IMR-90 (cell line): Measurements from ENCODE around the gene KCTD16. TPM values are rescaled to one million over a fixed set of nuclear protein-coding genes. Genes with fewer than 3 reads are reported as not detected.

ENCODE experiments used
- ATAC-seq: fragments of 200-7000 bp; cut with Tn5 transposase; 2 replicates; pipeline ENCODE4 v1.9.1; 2020; ENCODE audit warnings: low read depth, mild to moderate bottlenecking, moderate library complexity
- BruUV-seq: library from RNA; stranded (reverse); fragments of 400-500 nt; replicated peaks from 2 replicates; lab custom pipeline; 2021; lab: Mats Ljungman, UMichigan
- CTCF ChIA-PET: fragments of 300-600 bp; formaldehyde crosslinking; extraction: SDS; loops from one replicate; lab custom pipeline; 2021; ENCODE audit warnings: antibody characterized with exemption; lab: Yijun Ruan, JAX
- POLR2A ChIA-PET: fragments of 300-600 bp; sonication (Branson Sonifier 250); formaldehyde crosslinking; loops from one replicate; lab custom pipeline; 2022; ENCODE audit warnings: antibody characterized with exemption; ENCODE audit not compliant: unreplicated experiment; lab: Charles Lee
- DNase-seq: peaks from one replicate; pipeline ENCODE4 v3.0.0; 2013
- H2AFZ ChIP-seq: replicated peaks from 2 replicates; pipeline ENCODE3; 2013; ENCODE audit warnings: low read length, mild to moderate bottlenecking; ENCODE audit not compliant: poor library complexity
- H2AK5ac ChIP-seq: 2 replicates; pipeline ENCODE4 v1.6.1; 2013; ENCODE audit warnings: low read depth, low read length, inconsistent platforms
- H2AK9ac ChIP-seq: replicated peaks from 2 replicates; pipeline ENCODE3; 2013; ENCODE audit warnings: mild to moderate bottlenecking, low read depth, low read length, moderate library complexity; ENCODE audit not compliant: poor library complexity
- H2BK120ac ChIP-seq: 2 replicates; pipeline ENCODE4 v1.6.1; 2013; ENCODE audit warnings: low read depth, low read length, inconsistent platforms
- H2BK15ac ChIP-seq: 3 replicates; pipeline ENCODE4 v1.6.1; 2013; ENCODE audit warnings: low read depth, low read length, inconsistent platforms
- H2BK20ac ChIP-seq: 2 replicates; pipeline ENCODE4 v1.6.1; 2013; ENCODE audit warnings: low read depth, mild to moderate bottlenecking, inconsistent platforms, low read length, moderate library complexity
- H2BK5ac ChIP-seq: 2 replicates; pipeline ENCODE4 v1.6.1; 2013; ENCODE audit warnings: mild to moderate bottlenecking, low read depth, low read length, inconsistent platforms; ENCODE audit not compliant: poor library complexity, severe bottlenecking
- H3K14ac ChIP-seq: replicated peaks from 2 replicates; pipeline ENCODE4 v1.6.1; 2013; ENCODE audit warnings: low read depth, low read length, inconsistent platforms
- H3K18ac ChIP-seq: 2 replicates; pipeline ENCODE4 v1.6.1; 2013; ENCODE audit warnings: low read depth, low read length, control low read depth
- H3K23ac ChIP-seq: 2 replicates; pipeline ENCODE4 v1.6.1; 2013; ENCODE audit warnings: low read depth, low read length, inconsistent platforms
- H3K27ac ChIP-seq: 2 replicates; pipeline ENCODE4 v1.5.1; 2013; ENCODE audit warnings: mild to moderate bottlenecking, control low read depth, low read length; ENCODE audit not compliant: insufficient read depth
- H3K27me3 ChIP-seq: 2 replicates; pipeline ENCODE4 v1.6.1; 2013; ENCODE audit warnings: low read length; ENCODE audit not compliant: control insufficient read depth, insufficient read depth
- H3K36me3 ChIP-seq: 2 replicates; pipeline ENCODE4 v1.6.1; 2013; ENCODE audit warnings: low read length, mixed read lengths; ENCODE audit not compliant: control insufficient read depth, insufficient read depth
- H3K4ac ChIP-seq: 2 replicates; pipeline ENCODE4 v1.6.1; 2013; ENCODE audit warnings: low read depth, low read length, inconsistent platforms
- H3K4me1 ChIP-seq: 2 replicates; pipeline ENCODE4 v1.6.1; 2013; ENCODE audit warnings: low read length, mixed read lengths; ENCODE audit not compliant: control insufficient read depth, insufficient read depth
- H3K4me2 ChIP-seq: 2 replicates; pipeline ENCODE4 v1.6.1; 2013; ENCODE audit warnings: low read depth, mild to moderate bottlenecking, control low read depth, low read length, moderate library complexity
- H3K4me3 ChIP-seq: 2 replicates; pipeline ENCODE4 v1.5.1; 2013; ENCODE audit warnings: low read depth, mild to moderate bottlenecking, control low read depth, low read length, moderate library complexity; ENCODE audit not compliant: insufficient read depth
- H3K56ac ChIP-seq: 2 replicates; pipeline ENCODE4 v1.6.1; 2013; ENCODE audit warnings: low read length, inconsistent platforms; ENCODE audit not compliant: insufficient read depth; ENCODE audit errors: extremely low read depth
- H3K79me1 ChIP-seq, 2 experiments: 2 replicates each; pipeline ENCODE4 v1.6.1; 2013; ENCODE audit warnings: low read length in 2 of 2, inconsistent platforms in 1 of 2, low read depth in 1 of 2
- H3K9ac ChIP-seq: 2 replicates; pipeline ENCODE4 v1.6.1; 2013; ENCODE audit warnings: low read depth, low read length, control low read depth
- H3K9me1 ChIP-seq: 2 replicates; pipeline ENCODE4 v1.6.1; 2013; ENCODE audit warnings: low read length, inconsistent platforms; ENCODE audit not compliant: insufficient read depth
- H3K9me3 ChIP-seq: 2 replicates; pipeline ENCODE4 v1.6.1; 2013; ENCODE audit warnings: low read length; ENCODE audit not compliant: control insufficient read depth, insufficient read depth
- H4K20me1 ChIP-seq: 2 replicates; pipeline ENCODE4 v1.6.1; 2013; ENCODE audit warnings: low read length, inconsistent platforms; ENCODE audit not compliant: insufficient read depth
- H4K5ac ChIP-seq: 2 replicates; pipeline ENCODE4 v1.6.1; 2013; ENCODE audit warnings: mild to moderate bottlenecking, low read depth, low read length, control low read depth
- H4K8ac ChIP-seq, 2 experiments: 2 replicates each; pipeline ENCODE4 v1.6.1; 2013; ENCODE audit warnings: low read depth in 2 of 2, low read length in 2 of 2, control low read depth in 1 of 2, inconsistent platforms in 1 of 2
- H4K91ac ChIP-seq: 2 replicates; pipeline ENCODE4 v1.6.1; 2013; ENCODE audit warnings: low read depth, low read length, inconsistent platforms; ENCODE audit not compliant: insufficient read depth
- BHLHE40 ChIP-seq: fragments of 150-350 bp; IDR thresholded peaks from 2 replicates; pipeline ENCODE4 v1.6.1; 2016; ENCODE audit warnings: mild to moderate bottlenecking, low read depth, low read length
- CEBPB ChIP-seq: IDR thresholded peaks from 2 replicates; pipeline ENCODE4 v1.6.1; 2012; ENCODE audit warnings: low read depth, low read length, improper control_type of control experiment
- CHD1 ChIP-seq: IDR thresholded peaks from 2 replicates; pipeline ENCODE4 v1.6.1; 2012; ENCODE audit warnings: low read depth, low read length, improper control_type of control experiment
- ELK1 ChIP-seq: fragments of 150-350 bp; IDR thresholded peaks from 2 replicates; pipeline ENCODE4 v1.6.1; 2016; ENCODE audit warnings: low read depth, mild to moderate bottlenecking, low read length, moderate library complexity, borderline replicate concordance
- FOS ChIP-seq: fragments of 150-350 bp; IDR thresholded peaks from 2 replicates; pipeline ENCODE4 v1.6.1; 2016; ENCODE audit warnings: low read depth, low read length
- MAFK ChIP-seq: IDR thresholded peaks from 2 replicates; pipeline ENCODE4 v1.6.1; 2012; ENCODE audit warnings: low read depth, low read length, improper control_type of control experiment
- MAZ ChIP-seq: IDR thresholded peaks from 2 replicates; pipeline ENCODE4 v1.6.1; 2012; ENCODE audit warnings: low read depth, mild to moderate bottlenecking, low read length, improper control_type of control experiment, moderate library complexity, borderline replicate concordance
- MXI1 ChIP-seq: IDR thresholded peaks from 2 replicates; pipeline ENCODE4 v1.6.1; 2012; ENCODE audit warnings: low read depth, mild to moderate bottlenecking, low read length, moderate library complexity, borderline replicate concordance
- NFE2L2 ChIP-seq: fragments of 150-350 bp; IDR thresholded peaks from 2 replicates; pipeline ENCODE4 v1.6.1; 2016; ENCODE audit warnings: low read depth, mild to moderate bottlenecking, low read length
- POLR2A ChIP-seq: IDR thresholded peaks from 2 replicates; pipeline ENCODE4 v1.6.1; 2012; ENCODE audit warnings: mild to moderate bottlenecking, low read depth, low read length
- RAD21 ChIP-seq: IDR thresholded peaks from 2 replicates; pipeline ENCODE4 v1.6.1; 2012; ENCODE audit warnings: low read length, improper control_type of control experiment
- RCOR1 ChIP-seq: IDR thresholded peaks from 2 replicates; pipeline ENCODE4 v1.6.1; 2012; ENCODE audit warnings: mild to moderate bottlenecking, low read length, improper control_type of control experiment; ENCODE audit not compliant: insufficient replicate concordance
- RFX5 ChIP-seq: IDR thresholded peaks from 2 replicates; pipeline ENCODE4 v1.8.0; 2012; ENCODE audit warnings: low read depth, mild to moderate bottlenecking, low read length, moderate library complexity
- SMC3 ChIP-seq: fragments of 150-350 bp; IDR thresholded peaks from 2 replicates; pipeline ENCODE4 v1.6.1; 2016; ENCODE audit warnings: low read depth, mild to moderate bottlenecking, antibody characterized with exemption, low read length, moderate library complexity
- USF2 ChIP-seq: fragments of 150-350 bp; IDR thresholded peaks from 2 replicates; pipeline ENCODE4 v1.6.1; 2017; ENCODE audit warnings: mild to moderate bottlenecking, antibody characterized with exemption, low read length, low read depth
- WGBS, 2 experiments: methylation state at CpG; one replicate each; pipeline versions ENCODE4 v1.1.5 to v1.1.7; 2013; ENCODE audit warnings: missing lambda C conversion rate in 2 of 2; ENCODE audit not compliant: insufficient read length in 1 of 2; ENCODE audit errors: extremely low coverage in 2 of 2; 5-methylcytosine and 5-hydroxymethylcytosine counted together
- dilution Hi-C: fragments of 300-500 bp; cut with HindIII; formaldehyde crosslinking; loops from one replicate; pipeline ENCODE4 v1.14.3; 2018; ENCODE audit warnings: low sequenced_read_pairs; ENCODE audit not compliant: unreplicated experiment
- in situ Hi-C: fragments of 300-500 bp; cut with MboI; formaldehyde crosslinking; loops from 3 replicates; pipeline ENCODE4 v1.14.3; 2019; ENCODE audit warnings: low sequenced_read_pairs, inconsistent platforms, mixed read lengths
- intact Hi-C: fragments of 100-400 bp; cut with micrococcal nuclease; formaldehyde crosslinking; loops from 2 replicates; pipeline ENCODE4 v1.10.0; 2022
- polyA plus RNA-seq, 3 experiments: library from polyadenylated mRNA; depleted of rRNA; stranded (reverse); fragments of >200 nt; gene quantifications; 2 replicates each; pipeline ENCODE4 v1.2.3, GENCODE V29; 2012; ENCODE audit warnings: low replicate concordance in 1 of 3
- total RNA-seq: library from RNA; depleted of rRNA; stranded (reverse); fragments of >200 nt; gene quantifications from 2 replicates; pipeline ENCODE4 v1.2.3, GENCODE V29; 2012
- TF ChIP-seq, protein P1 (sequence below): conservative IDR thresholded peaks from 2 replicates; pipeline ENCODE4 v1.5.1; 2012; ENCODE audit warnings: mild to moderate bottlenecking, low read depth, low read length, improper control_type of control experiment

Gene KCTD16
- total and polyA plus RNA-seq, 2 of the 4 experiments (the other 2 are of a cell fraction), result 0.43 to 1.1 TPM

GRCh38 chr5:144128844-144129243, 41.8 kb upstream of the KCTD16 start:
- no peak overlapping the region for H4K8ac ChIP-seq
- no peak overlapping the region for H3K14ac ChIP-seq
- in situ Hi-C loops, result no loop called here
- intact Hi-C loops, result no loop called here
- no peak overlapping the region for H2AFZ ChIP-seq
- H3K23ac ChIP-seq, result no peak overlapping the region
- H3K9me1 ChIP-seq, result peaks cover 7% of the 10 kb centered on the region; the same call in 1 of the 2 replicates
- DNase-seq (no peak), ATAC-seq (no peak)
- H3K18ac ChIP-seq, result no peak overlapping the region
- no peak overlapping the region for H3K56ac ChIP-seq
- H3K4me2 ChIP-seq, result no peak overlapping the region
- no peak overlapping the region for H3K27ac ChIP-seq
- ChIA-PET CTCF (no interaction called here), POLR2A (no interaction called here)
- dilution Hi-C loops, result no loop called here
- no peak overlapping the region for H4K5ac ChIP-seq
- H3K79me1 ChIP-seq, result no peaks in the 10 kb centered on the region
- no TSS peak for BruUV-seq
- no peak overlapping the region for H4K91ac ChIP-seq
- no peak overlapping the region for H3K4me3 ChIP-seq
- H4K20me1 ChIP-seq, result no peaks in the 10 kb centered on the region
- peaks cover 3% of the 10 kb centered on the region; the same call in 1 of the 2 replicates for H3K9me3 ChIP-seq
- no peak overlapping the region for H2AK5ac ChIP-seq
- H2BK5ac ChIP-seq, result no peak overlapping the region
- TF ChIP-seq SMC3 (no peak), MAZ (no peak), POLR2A (no peak), MAFK (no peak), CHD1 (no peak), RAD21 (no peak), RFX5 (no peak), FOS (no peak), USF2 (no peak), MXI1 (no peak), RCOR1 (no peak), BHLHE40 (no peak), NFE2L2 (no peak), CEBPB (no peak), ELK1 (no peak)
- TF ChIP-seq, protein P1, sequence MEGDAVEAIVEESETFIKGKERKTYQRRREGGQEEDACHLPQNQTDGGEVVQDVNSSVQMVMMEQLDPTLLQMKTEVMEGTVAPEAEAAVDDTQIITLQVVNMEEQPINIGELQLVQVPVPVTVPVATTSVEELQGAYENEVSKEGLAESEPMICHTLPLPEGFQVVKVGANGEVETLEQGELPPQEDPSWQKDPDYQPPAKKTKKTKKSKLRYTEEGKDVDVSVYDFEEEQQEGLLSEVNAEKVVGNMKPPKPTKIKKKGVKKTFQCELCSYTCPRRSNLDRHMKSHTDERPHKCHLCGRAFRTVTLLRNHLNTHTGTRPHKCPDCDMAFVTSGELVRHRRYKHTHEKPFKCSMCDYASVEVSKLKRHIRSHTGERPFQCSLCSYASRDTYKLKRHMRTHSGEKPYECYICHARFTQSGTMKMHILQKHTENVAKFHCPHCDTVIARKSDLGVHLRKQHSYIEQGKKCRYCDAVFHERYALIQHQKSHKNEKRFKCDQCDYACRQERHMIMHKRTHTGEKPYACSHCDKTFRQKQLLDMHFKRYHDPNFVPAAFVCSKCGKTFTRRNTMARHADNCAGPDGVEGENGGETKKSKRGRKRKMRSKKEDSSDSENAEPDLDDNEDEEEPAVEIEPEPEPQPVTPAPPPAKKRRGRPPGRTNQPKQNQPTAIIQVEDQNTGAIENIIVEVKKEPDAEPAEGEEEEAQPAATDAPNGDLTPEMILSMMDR, result no peak
- no peak overlapping the region for H3K9ac ChIP-seq
- peaks cover 6% of the 10 kb centered on the region for H3K4me1 ChIP-seq
- H2BK120ac ChIP-seq, result no peak overlapping the region
- no CpG with 5 or more reads among the region's 4 CpGs for WGBS, 2 experiments
- H3K27me3 ChIP-seq, result no peaks in the 10 kb centered on the region
- H2AK9ac ChIP-seq, result no peak overlapping the region
- H2BK20ac ChIP-seq, result no peak overlapping the region
- H3K36me3 ChIP-seq, result no peaks in the 10 kb centered on the region
- H2BK15ac ChIP-seq, result no peak overlapping the region
- H3K4ac ChIP-seq, result no peak overlapping the region
